ENCODE data around the gene NACAD.
"Not testable (repeated sequence)": the region's sequence is repeated elsewhere in the genome, so short reads cannot be mapped to it uniquely, and the experiment has no call there.

NACAD gene

GRCh38 chr7:45048748-45049147 is 40.0 kb downstream of the NACAD start:
- Histone ChIP-seq H3K9me3 (ENCODE audit: control insufficient read depth, insufficient read depth, low read length) (no peaks in the 10 kb centered on the region), H3K9ac (ENCODE audit: low read depth, low read length) (no peak overlapping the region), H3K27me3 (ENCODE audit: control insufficient read depth, insufficient read depth, low read length) (no peaks in the 10 kb centered on the region), H3K27ac (ENCODE audit: low read depth, low read length) (no peak overlapping the region), H3K4me1 (ENCODE audit: control insufficient read depth, insufficient read depth, low read length) (no peaks in the 10 kb centered on the region), H3K36me3 (ENCODE audit: control insufficient read depth, insufficient read depth, low read length) (peaks cover 3% of the 10 kb centered on the region; the same call in 1 of the 2 replicates), H3K4me3 (ENCODE audit: low read depth, low read length) (no peak overlapping the region)

GRCh38 chr7:45044338-45044737 is 44.4 kb downstream of the NACAD start:
- Histone ChIP-seq H3K4me3 (ENCODE audit: low read depth, low read length) (no peak overlapping the region), H3K27me3 (ENCODE audit: control insufficient read depth, insufficient read depth, low read length) (no peaks in the 10 kb centered on the region), H3K9me3 (ENCODE audit: control insufficient read depth, insufficient read depth, low read length) (no peaks in the 10 kb centered on the region), H3K4me1 (ENCODE audit: control insufficient read depth, insufficient read depth, low read length) (no peaks in the 10 kb centered on the region), H3K36me3 (ENCODE audit: control insufficient read depth, insufficient read depth, low read length) (peaks cover 19% of the 10 kb centered on the region; the same call in 1 of the 2 replicates), H3K9ac (ENCODE audit: low read depth, low read length) (no peak overlapping the region), H3K27ac (ENCODE audit: low read depth, low read length) (no peak overlapping the region)

DNA sequence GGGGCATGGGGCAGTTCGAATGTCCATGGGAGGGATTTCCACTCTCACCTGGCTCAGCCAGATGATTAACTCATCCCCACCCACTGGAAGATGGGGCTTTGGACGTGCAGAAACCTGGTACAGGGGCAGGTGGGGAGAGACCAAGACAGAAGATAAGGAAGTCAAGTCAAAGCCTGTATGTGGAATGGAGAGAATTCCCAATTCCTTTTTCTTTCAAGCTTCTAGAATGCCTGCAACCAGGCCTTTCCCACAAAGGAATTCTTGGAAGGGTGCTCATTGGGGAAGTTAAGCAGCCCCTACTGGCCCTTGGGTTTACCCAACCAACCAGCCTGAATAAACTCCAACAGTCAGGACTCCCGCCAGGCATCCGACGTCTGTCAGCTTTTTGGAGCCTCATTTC is 49.7 kb downstream of the NACAD start:
- H3K4me3 ChIP-seq (ENCODE audit: low read depth, low read length), result no peak overlapping the region
- H3K4me1 ChIP-seq (ENCODE audit: control insufficient read depth, insufficient read depth, low read length), result peaks cover 7% of the 10 kb centered on the region; the same call in 1 of the 2 replicates
- H3K27me3 ChIP-seq (ENCODE audit: control insufficient read depth, insufficient read depth, low read length), result no peaks in the 10 kb centered on the region

GRCh38 chr7:45037876-45038275 is 50.9 kb downstream of the NACAD start:
- Histone ChIP-seq H3K4me1 (ENCODE audit: control insufficient read depth, insufficient read depth, low read length) (peaks cover 7% of the 10 kb centered on the region; the same call in 1 of the 2 replicates), H3K27me3 (ENCODE audit: control insufficient read depth, insufficient read depth, low read length) (no peaks in the 10 kb centered on the region), H3K4me3 (ENCODE audit: low read depth, low read length) (no peak overlapping the region), H3K27ac (ENCODE audit: low read depth, low read length) (no peak overlapping the region), H3K9ac (ENCODE audit: low read depth, low read length) (no peak overlapping the region), H3K36me3 (ENCODE audit: control insufficient read depth, insufficient read depth, low read length) (peaks cover 29% of the 10 kb centered on the region), H3K9me3 (ENCODE audit: control insufficient read depth, insufficient read depth, low read length) (no peaks in the 10 kb centered on the region)

More for the DNA sequence above, 49.7 kb downstream of the NACAD start:
- no peak overlapping the region for H3K9ac ChIP-seq (ENCODE audit: low read depth, low read length)
- no peak overlapping the region for H3K27ac ChIP-seq (ENCODE audit: low read depth, low read length)
- H3K9me3 ChIP-seq (ENCODE audit: control insufficient read depth, insufficient read depth, low read length), result no peaks in the 10 kb centered on the region
- H3K36me3 ChIP-seq (ENCODE audit: control insufficient read depth, insufficient read depth, low read length), result peaks cover 34% of the 10 kb centered on the region

- Histone ChIP-seq H3K9ac (ENCODE audit: low read depth, low read length) (no peak overlapping the region), H3K27ac (ENCODE audit: low read depth, low read length) (no peak overlapping the region), H3K4me1 (ENCODE audit: control insufficient read depth, insufficient read depth, low read length) (peaks cover 9% of the 10 kb centered on the region; the same call in 1 of the 2 replicates), H3K4me3 (ENCODE audit: low read depth, low read length) (no peak overlapping the region), H3K36me3 (ENCODE audit: control insufficient read depth, insufficient read depth, low read length) (peaks cover 22% of the 10 kb centered on the region), H3K9me3 (ENCODE audit: control insufficient read depth, insufficient read depth, low read length) (no peaks in the 10 kb centered on the region), H3K27me3 (ENCODE audit: control insufficient read depth, insufficient read depth, low read length) (no peaks in the 10 kb centered on the region)
These were observed 52.0 kb downstream of the NACAD start for GRCh38 chr7:45036796-45037195.

GRCh38 chr7:45036317-45036716 is 52.5 kb downstream of the NACAD start:
- Histone ChIP-seq H3K9me3 (ENCODE audit: control insufficient read depth, insufficient read depth, low read length) (no peaks in the 10 kb centered on the region), H3K9ac (ENCODE audit: low read depth, low read length) (no peak overlapping the region), H3K27ac (ENCODE audit: low read depth, low read length) (no peak overlapping the region), H3K27me3 (ENCODE audit: control insufficient read depth, insufficient read depth, low read length) (no peaks in the 10 kb centered on the region), H3K36me3 (ENCODE audit: control insufficient read depth, insufficient read depth, low read length) (peaks cover 18% of the 10 kb centered on the region), H3K4me3 (ENCODE audit: low read depth, low read length) (no peak overlapping the region), H3K4me1 (ENCODE audit: control insufficient read depth, insufficient read depth, low read length) (peaks cover 10% of the 10 kb centered on the region; the same call in 1 of the 2 replicates)

DNA sequence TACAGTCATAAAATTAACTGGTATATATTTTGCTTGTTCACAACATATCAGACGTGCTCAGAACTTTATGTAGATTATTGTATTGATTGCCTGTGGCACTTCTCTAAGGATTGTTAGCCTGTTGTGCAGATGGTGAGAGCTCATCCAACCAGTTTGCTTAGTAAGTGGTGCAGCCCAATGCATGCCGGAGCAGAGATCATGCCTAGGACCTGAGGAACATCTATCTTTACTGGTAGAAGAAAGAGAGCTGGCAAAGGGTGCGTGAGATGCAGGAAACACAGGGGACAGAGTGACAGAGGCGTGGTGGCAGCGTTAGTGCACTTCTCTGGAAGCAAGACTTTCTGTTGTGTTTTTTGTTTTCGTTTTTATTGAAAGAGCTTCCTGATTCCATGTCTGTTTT is 52.9 kb downstream of the NACAD start:
- Histone ChIP-seq H3K9me3 (ENCODE audit: control insufficient read depth, insufficient read depth, low read length) (no peaks in the 10 kb centered on the region), H3K27ac (ENCODE audit: low read depth, low read length) (no peak overlapping the region), H3K4me3 (ENCODE audit: low read depth, low read length) (no peak overlapping the region), H3K36me3 (ENCODE audit: control insufficient read depth, insufficient read depth, low read length) (peaks cover 17% of the 10 kb centered on the region), H3K9ac (ENCODE audit: low read depth, low read length) (no peak overlapping the region), H3K4me1 (ENCODE audit: control insufficient read depth, insufficient read depth, low read length) (peaks cover 10% of the 10 kb centered on the region; the same call in 1 of the 2 replicates), H3K27me3 (ENCODE audit: control insufficient read depth, insufficient read depth, low read length) (no peaks in the 10 kb centered on the region)

DNA sequence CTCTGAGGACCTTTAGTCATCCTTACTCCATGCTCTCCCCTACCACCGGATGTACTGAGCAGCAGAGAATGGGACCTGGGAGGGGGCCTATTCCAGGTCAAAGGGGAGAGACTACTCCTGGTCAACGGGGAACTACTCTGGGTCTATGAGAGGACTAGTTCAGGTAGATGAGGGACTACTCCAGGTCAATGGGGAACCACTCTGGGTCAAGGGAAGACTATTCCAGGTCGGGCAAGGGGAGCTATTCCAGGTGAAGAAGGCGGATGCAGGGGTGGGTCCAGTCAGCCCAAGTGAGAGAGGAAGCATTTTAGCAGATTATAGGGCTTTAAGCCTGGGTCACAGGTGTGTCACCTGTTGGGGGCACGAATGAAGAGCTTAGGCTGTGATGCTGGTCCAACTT is 53.4 kb downstream of the NACAD start:
- H3K4me1 ChIP-seq (ENCODE audit: control insufficient read depth, insufficient read depth, low read length), result peaks cover 10% of the 10 kb centered on the region; the same call in 1 of the 2 replicates
- no peaks in the 10 kb centered on the region for H3K9me3 ChIP-seq (ENCODE audit: control insufficient read depth, insufficient read depth, low read length)
- no peak overlapping the region for H3K27ac ChIP-seq (ENCODE audit: low read depth, low read length)
- H3K27me3 ChIP-seq (ENCODE audit: control insufficient read depth, insufficient read depth, low read length), result no peaks in the 10 kb centered on the region
- peaks cover 17% of the 10 kb centered on the region for H3K36me3 ChIP-seq (ENCODE audit: control insufficient read depth, insufficient read depth, low read length)
- H3K4me3 ChIP-seq (ENCODE audit: low read depth, low read length), result no peak overlapping the region
- H3K9ac ChIP-seq (ENCODE audit: low read depth, low read length), result no peak overlapping the region

GRCh38 chr7:45034710-45035109 is 54.1 kb downstream of the NACAD start:
- H3K27ac ChIP-seq (ENCODE audit: low read depth, low read length); H3K9ac ChIP-seq (ENCODE audit: low read depth, low read length); H3K4me3 ChIP-seq (ENCODE audit: low read depth, low read length); H3K9me3 ChIP-seq (ENCODE audit: control insufficient read depth, insufficient read depth, low read length); H3K27me3 ChIP-seq (ENCODE audit: control insufficient read depth, insufficient read depth, low read length): not testable (repeated sequence)
- peaks cover 10% of the 10 kb centered on the region; the same call in 1 of the 2 replicates for H3K4me1 ChIP-seq (ENCODE audit: control insufficient read depth, insufficient read depth, low read length)
- H3K36me3 ChIP-seq (ENCODE audit: control insufficient read depth, insufficient read depth, low read length), result peaks cover 17% of the 10 kb centered on the region

GRCh38 chr7:45033931-45034290 is 54.9 kb downstream of the NACAD start:
- Histone ChIP-seq H3K4me1 (ENCODE audit: control insufficient read depth, insufficient read depth, low read length) (peaks cover 10% of the 10 kb centered on the region; the same call in 1 of the 2 replicates), H3K4me3 (ENCODE audit: low read depth, low read length) (no peak overlapping the region), H3K9ac (ENCODE audit: low read depth, low read length) (no peak overlapping the region), H3K9me3 (ENCODE audit: control insufficient read depth, insufficient read depth, low read length) (no peaks in the 10 kb centered on the region), H3K27me3 (ENCODE audit: control insufficient read depth, insufficient read depth, low read length) (no peaks in the 10 kb centered on the region), H3K36me3 (ENCODE audit: control insufficient read depth, insufficient read depth, low read length) (peaks cover 10% of the 10 kb centered on the region), H3K27ac (ENCODE audit: low read depth, low read length) (no peak overlapping the region)

GRCh38 chr7:45033261-45033930 is 55.4 kb downstream of the NACAD start:
- H3K4me1 ChIP-seq (ENCODE audit: control insufficient read depth, insufficient read depth, low read length), result peaks cover 10% of the 10 kb centered on the region; the same call in 1 of the 2 replicates
- H3K27ac ChIP-seq (ENCODE audit: low read depth, low read length), result peak overlapping the region; percentile 7
- no peak overlapping the region for H3K9ac ChIP-seq (ENCODE audit: low read depth, low read length)
- no peak overlapping the region for H3K4me3 ChIP-seq (ENCODE audit: low read depth, low read length)
- peaks cover 6% of the 10 kb centered on the region; the same call in 1 of the 2 replicates for H3K36me3 ChIP-seq (ENCODE audit: control insufficient read depth, insufficient read depth, low read length)
- H3K9me3 ChIP-seq (ENCODE audit: control insufficient read depth, insufficient read depth, low read length), result no peaks in the 10 kb centered on the region
- no peaks in the 10 kb centered on the region for H3K27me3 ChIP-seq (ENCODE audit: control insufficient read depth, insufficient read depth, low read length)

Data from HUES48 (cell line).